D721Med (cell line): ENCODE results near the gene PRR22.
"Not testable (repeated sequence)": the region's sequence is repeated elsewhere in the genome, so short reads cannot be mapped to it uniquely, and the experiment has no call there.

ENCODE experiments used
- DNase-seq: peaks from one replicate; pipeline ENCODE4 v3.0.0; 2011; ENCODE audit warnings: low spot score; ENCODE audit not compliant: insufficient read length
- FAIRE-seq: peaks from 2 replicates; lab custom pipeline; 2011; peaks lifted over from hg19 to GRCh38; lab: Jason Lieb, UNC
- TF ChIP-seq, protein P1 (sequence below): IDR thresholded peaks from 2 replicates; pipeline ENCODE4 v1.5.1; 2012; ENCODE audit warnings: mild to moderate bottlenecking, control low read depth; ENCODE audit not compliant: insufficient read depth; ENCODE audit errors: missing control alignments

Gene PRR22

DNA sequence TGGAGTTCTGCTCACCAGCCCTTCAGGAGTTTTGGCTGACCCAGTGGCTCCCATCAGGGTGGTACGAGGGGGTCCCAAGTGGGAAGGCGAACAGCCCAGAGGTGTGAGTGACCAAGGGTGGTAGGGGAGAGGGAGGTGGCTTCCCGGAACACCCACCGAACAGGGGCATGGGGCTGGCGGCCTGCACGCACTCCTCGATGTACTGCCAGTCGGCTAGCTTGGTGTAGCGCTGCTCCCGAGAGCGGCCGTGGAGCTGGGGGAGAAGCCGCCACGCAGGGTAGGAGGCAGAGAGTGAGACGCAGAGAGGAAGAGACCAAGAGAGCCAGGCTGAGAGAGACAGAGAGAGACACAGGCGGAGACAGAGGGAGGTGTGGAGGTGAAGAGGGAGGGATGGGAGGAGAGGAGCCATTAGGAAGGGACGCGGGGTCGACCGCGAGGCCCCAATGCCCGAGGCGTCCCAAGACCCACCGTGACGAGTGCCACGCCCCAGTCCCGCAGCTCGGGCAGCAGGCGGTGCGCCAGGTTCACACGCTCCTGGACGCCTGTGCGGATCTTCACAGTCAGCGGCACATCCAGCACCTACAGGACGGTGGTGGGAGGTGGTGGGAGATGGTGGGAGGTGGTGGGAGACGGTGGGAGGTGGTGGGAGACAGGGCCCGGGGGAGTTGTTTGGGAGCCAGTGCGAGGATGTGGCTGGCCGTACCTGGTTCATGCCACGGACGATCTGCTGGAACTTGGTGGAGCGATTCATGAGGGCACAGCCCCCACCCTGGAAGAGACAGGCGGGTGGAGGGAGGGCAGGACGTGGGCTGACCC is 2.3 kb upstream of the PRR22 start:
- no peak for DNase-seq
- TF ChIP-seq, protein P1, sequence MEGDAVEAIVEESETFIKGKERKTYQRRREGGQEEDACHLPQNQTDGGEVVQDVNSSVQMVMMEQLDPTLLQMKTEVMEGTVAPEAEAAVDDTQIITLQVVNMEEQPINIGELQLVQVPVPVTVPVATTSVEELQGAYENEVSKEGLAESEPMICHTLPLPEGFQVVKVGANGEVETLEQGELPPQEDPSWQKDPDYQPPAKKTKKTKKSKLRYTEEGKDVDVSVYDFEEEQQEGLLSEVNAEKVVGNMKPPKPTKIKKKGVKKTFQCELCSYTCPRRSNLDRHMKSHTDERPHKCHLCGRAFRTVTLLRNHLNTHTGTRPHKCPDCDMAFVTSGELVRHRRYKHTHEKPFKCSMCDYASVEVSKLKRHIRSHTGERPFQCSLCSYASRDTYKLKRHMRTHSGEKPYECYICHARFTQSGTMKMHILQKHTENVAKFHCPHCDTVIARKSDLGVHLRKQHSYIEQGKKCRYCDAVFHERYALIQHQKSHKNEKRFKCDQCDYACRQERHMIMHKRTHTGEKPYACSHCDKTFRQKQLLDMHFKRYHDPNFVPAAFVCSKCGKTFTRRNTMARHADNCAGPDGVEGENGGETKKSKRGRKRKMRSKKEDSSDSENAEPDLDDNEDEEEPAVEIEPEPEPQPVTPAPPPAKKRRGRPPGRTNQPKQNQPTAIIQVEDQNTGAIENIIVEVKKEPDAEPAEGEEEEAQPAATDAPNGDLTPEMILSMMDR = no peak
- no peak for FAIRE-seq

DNA sequence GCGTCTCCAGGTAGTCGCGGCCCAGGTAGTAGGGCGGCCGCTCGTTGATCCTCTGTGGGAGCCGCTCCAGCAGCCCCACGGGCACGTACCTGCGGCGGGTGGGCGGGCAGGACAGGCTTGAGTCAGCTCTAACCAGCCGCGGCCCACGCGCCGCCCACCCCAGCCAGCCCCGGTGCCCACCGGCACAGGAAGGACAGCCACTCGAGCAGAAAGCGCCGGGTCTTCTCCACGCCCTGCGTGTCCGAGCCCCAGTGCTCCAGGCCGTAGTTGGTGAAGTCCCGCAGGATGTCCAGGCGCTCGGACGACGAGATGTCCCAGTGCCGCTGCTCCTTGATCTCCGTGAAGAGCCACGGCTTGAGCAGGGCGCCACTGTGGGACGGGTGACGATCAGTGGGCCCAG is 877 bp upstream of the PRR22 start:
- FAIRE-seq (no peak), DNase-seq (no peak)
- TF ChIP-seq, protein P1 = no peak

DNA sequence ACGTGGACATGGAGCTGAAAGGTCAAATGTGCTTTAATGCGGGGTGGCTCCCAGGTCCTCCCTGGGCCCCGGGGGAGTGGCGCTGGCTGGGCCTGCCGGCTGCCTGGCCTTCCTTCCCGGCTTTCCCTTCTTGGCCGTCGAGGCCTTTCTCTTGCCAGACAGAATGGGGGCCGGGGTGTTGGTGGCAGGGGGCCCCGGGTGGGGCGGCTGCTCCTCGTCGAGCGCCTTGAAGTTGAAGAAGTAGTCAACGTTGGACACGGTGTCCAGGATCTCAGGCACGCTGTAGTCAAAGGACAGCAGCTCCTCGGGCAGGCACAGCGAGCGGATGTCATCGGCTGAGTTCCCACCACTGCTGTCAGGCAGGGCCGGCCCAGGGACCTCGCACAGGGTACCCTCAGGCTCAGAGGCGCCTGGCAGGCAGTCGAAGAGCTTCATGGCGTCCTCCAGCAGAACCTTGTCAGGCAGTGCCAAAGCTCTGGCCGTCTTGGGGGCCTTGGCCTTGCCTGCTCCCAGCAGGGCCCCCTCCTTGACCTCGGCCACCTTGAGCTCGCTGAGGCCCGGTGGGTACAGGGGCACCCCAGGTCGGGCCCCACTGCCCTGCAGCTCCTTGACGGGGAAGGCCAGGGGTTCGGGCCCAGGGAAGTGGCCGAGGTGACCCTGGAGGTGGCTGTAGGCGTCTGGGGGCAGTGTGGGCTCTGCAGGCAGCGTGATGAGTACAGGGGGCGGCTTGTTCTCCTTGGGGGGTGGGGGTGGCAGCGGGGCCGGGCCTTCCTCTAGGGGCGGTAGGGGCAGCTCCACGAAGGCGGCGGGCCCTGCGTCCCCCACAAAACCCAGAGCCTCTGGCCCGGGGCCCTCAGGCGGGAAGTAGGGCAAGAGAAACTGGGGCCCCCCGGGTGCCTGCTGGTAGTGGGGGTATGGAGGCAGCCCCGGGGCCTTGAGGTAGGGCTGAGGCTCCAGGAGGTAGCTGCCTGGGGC is 1.3 kb downstream of the PRR22 start:
- TF ChIP-seq, protein P1 = no peak
- FAIRE-seq (no peak), DNase-seq (no peak)

DNA sequence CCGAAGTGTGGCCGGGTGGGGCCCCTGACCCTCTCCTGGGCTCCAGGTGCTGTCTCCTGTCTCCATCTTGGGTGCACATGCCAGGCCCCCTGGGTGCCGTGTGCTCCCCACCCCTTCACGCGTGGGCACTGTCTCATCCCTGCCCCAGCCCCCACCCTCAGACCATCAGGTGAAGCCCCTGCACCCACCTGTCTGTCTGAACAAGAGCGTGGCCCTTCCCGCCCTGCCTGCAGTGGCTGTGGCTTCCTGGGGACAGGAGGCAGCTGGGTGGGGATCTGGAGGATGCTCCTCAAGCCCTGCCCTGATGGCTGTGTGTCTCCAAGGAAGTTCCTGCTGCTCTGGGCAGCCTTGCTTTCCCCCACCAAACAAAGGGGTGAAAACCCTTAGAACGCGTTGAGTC is 2.2 kb downstream of the PRR22 start:
- FAIRE-seq (no peak), DNase-seq (no peak)
- TF ChIP-seq, protein P1 = no peak

DNA sequence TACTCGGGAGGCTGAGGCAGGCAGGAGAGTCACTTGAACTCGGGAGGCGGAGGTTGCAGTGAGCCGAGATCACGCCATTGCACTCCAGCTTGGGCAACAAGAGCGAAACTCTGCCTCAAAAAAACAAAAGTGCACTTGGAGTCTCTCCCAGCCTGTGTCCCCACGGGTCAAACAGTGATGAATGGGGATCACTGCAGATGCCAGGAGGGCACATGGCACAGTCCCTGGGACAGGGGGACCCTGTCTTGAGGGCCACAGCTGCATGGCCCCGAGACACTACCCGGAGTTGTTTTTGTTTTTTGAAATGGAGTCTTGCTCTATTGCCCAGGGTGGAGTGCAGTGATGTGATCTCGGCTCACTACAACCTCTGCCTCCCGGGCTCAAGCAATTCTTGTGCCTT is 3.6 kb downstream of the PRR22 start:
- DNase-seq, FAIRE-seq: not testable (repeated sequence)

DNA sequence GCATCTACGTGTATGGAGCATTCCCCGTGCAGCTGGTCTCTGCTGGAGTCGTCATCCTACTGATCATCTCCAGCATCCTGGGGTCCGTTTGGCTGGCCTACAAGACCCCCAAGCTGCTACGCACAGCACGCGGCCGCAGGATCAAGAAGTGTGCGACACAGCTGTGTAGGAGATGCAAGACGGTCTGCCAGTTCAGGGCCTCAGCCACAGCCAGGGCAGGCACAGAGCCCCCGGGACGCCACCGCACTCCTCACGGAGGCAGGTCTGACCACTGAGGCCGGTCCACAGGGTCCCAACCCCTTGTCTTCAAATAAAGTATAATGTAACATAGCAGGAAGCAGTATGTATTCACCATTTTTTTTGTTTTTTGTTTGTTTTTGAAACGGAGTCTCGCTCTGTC is 6.1 kb downstream of the PRR22 start:
- no peak for FAIRE-seq
- DNase-seq = no peak
- TF ChIP-seq, protein P1 = no peak

DNA sequence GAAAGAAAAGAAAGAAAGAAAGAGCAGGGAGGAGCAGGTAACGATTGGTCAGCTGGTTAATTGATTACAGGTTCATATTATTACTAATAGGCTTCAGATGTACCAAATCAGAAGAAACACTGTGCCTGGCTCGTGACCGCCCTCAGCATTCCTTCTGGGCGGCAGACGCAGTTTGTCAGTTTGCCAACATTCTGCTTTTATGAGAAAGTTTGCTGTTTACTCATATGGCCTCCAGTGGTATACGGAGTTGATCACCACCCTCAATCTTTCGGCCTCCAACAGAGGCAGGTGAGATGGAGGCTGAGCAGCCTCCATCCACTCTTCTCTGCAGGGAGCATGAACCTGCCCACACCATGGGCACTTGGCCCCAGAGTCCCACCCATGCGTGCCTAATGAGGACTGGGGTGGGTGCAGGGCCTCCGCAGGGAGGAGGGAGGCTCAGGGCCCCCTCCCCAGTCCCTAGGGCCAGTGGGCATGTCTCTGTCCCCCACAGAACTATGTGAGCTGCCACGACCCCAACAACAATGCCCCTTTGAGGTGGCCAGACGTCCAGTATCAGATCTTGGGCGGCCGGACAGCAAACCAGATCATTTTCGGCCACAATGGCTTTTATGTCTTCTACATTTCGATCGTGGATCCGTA is 8.8 kb downstream of the PRR22 start:
- TF ChIP-seq, protein P1 = no peak
- DNase-seq (no peak), FAIRE-seq (no peak)
